Tibial artery (tissue), 4 donors: Measurements from ENCODE around the gene VAV2.

Source experiments
- DNase-seq, 2 donors: peaks; one replicate each; pipeline ENCODE4 v3.0.0-alpha.2; 2019
- H3K27ac ChIP-seq, 2 donors: fragments of 200-600 bp; sonication (generic) in 1 of 2; 1 replicate in 1 of 2; 2 replicates in 1 of 2; pipeline ENCODE4 v1.5.1; 2018 to 2019; ENCODE audit warnings: mild to moderate bottlenecking in 1 of 2
- H3K27me3 ChIP-seq, 2 donors: fragments of 200-600 bp; sonication (generic) in 1 of 2; one replicate each; pipeline versions ENCODE4 v1.5.1 to v1.6.0; 2016 to 2019
- H3K36me3 ChIP-seq, 3 donors: fragments of 200-600 bp; sonication (generic) in 2 of 3; one replicate each; pipeline ENCODE4 v1.5.1; 2016 to 2019; ENCODE audit warnings: mild to moderate bottlenecking in 2 of 3
- H3K4me1 ChIP-seq, 4 donors: fragments of 200-600 bp; sonication (generic) in 2 of 4; 1 replicate in 3 of 4; 2 replicates in 1 of 4; pipeline ENCODE4 v1.5.1; 2016 to 2019
- H3K4me3 ChIP-seq, 2 donors: fragments of 200-600 bp; sonication (generic) in 1 of 2; 1 replicate in 1 of 2; 2 replicates in 1 of 2; pipeline ENCODE4 v1.5.1; 2018 to 2019; ENCODE audit warnings: mild to moderate bottlenecking in 2 of 2
- H3K9me3 ChIP-seq, 3 donors: fragments of 200-600 bp; sonication (generic) in 1 of 3; one replicate each; pipeline ENCODE4 v1.5.1; 2016 to 2019
- CTCF ChIP-seq, 2 experiments: fragments of 200-600 bp in 1 of 2; fragments of 450-650 bp in 1 of 2; IDR thresholded peaks; one replicate each; pipeline ENCODE4 v1.5.1; 2017 to 2019; ENCODE audit warnings: antibody characterized with exemption in 2 of 2, mild to moderate bottlenecking in 1 of 2, moderate library complexity in 1 of 2
- intact Hi-C: fragments of 100-400 bp; cut with DNase I; formaldehyde crosslinking; loops from one replicate; pipeline ENCODE4 v1.15.0; 2023; ENCODE audit warnings: low total_unique reads

VAV2 gene

GRCh38 chr9:133963166-133963565 is 29.0 kb downstream of the VAV2 start:
- no peaks in the 10 kb centered on the region for H3K36me3 ChIP-seq
- TF ChIP-seq CTCF (IDR thresholded peaks at IDR 0.05) = no peak
- intact Hi-C loops = no loop called here
- H3K27ac ChIP-seq = no peak overlapping the region
- peaks cover 0 to 4% (median 0%) of the 10 kb centered on the region in 4 donors for H3K4me1 ChIP-seq
- peaks cover 0 to 8% (median 8%) of the 10 kb centered on the region in 3 donors for H3K9me3 ChIP-seq
- H3K4me3 ChIP-seq = no peak overlapping the region
- DNase-seq = no peak
- peaks cover 0 to 5% of the 10 kb centered on the region in 2 donors for H3K27me3 ChIP-seq

- Histone ChIP-seq H3K27me3 (peaks cover 0 to 5% of the 10 kb centered on the region in 2 donors), H3K27ac (no peak overlapping the region), H3K9me3 (peaks cover 0 to 8% (median 8%) of the 10 kb centered on the region in 3 donors), H3K4me1 (peaks cover 0 to 6% (median 1%) of the 10 kb centered on the region in 4 donors), H3K36me3 (no peaks in the 10 kb centered on the region), H3K4me3 (no peak overlapping the region)
- no peak for DNase-seq
- intact Hi-C loops = no loop called here
- TF ChIP-seq CTCF (IDR thresholded peaks at IDR 0.05) = no peak
Observed at GRCh38 chr9:133962341-133962740, 29.8 kb downstream of the VAV2 start.

GRCh38 chr9:133961226-133962165 is 30.6 kb downstream of the VAV2 start:
- Histone ChIP-seq H3K27ac (no peak overlapping the region), H3K9me3 (peaks cover 0 to 8% (median 8%) of the 10 kb centered on the region in 3 donors), H3K4me3 (no peak overlapping the region), H3K36me3 (no peaks in the 10 kb centered on the region), H3K27me3 (peaks cover 0 to 5% of the 10 kb centered on the region in 2 donors), H3K4me1 (peaks cover 0 to 15% (median 10%) of the 10 kb centered on the region in 4 donors)
- intact Hi-C loops = no loop called here
- no peak for DNase-seq
- TF ChIP-seq CTCF (IDR thresholded peaks at IDR 0.05) = no peak

DNA sequence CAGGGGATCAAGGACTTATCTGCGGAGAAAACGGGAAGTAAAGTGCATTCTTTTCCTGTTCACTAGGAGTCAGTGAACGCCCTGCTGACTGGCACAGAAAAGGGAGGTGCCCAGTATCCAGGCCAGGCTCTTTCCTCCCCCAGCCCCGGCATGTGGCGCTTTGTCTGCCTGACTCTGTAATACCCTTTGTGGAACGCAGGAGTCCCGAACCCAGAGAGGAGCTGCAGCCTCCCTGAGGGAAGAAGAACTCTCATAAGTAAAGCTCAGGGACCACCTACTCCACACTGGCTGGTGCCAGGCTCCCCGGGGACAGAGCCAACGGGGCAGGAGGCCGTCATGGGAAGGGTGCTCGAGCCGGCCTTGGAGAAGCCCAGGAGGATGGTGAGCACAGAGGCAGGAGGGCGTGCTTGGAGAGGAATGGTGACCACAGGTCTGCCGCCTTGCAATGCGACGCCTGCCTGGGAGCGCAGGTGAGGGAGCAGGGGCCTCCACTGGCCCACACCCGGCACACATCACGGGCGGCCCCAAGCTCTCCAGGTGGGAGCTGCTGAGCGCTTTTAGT is 31.5 kb downstream of the VAV2 start:
- H3K27me3 ChIP-seq = peaks cover 0 to 5% of the 10 kb centered on the region in 2 donors
- intact Hi-C loops = no loop called here
- TF ChIP-seq CTCF (IDR thresholded peaks at IDR 0.05) = no peak
- peak in 1 of 2 donors; percentile 54 for DNase-seq
- no peak overlapping the region for H3K27ac ChIP-seq
- peaks cover 0 to 23% (median 18%) of the 10 kb centered on the region in 4 donors for H3K4me1 ChIP-seq
- H3K9me3 ChIP-seq = peaks cover 0 to 8% (median 8%) of the 10 kb centered on the region in 3 donors
- H3K4me3 ChIP-seq = no peak overlapping the region
- H3K36me3 ChIP-seq = no peaks in the 10 kb centered on the region

DNA sequence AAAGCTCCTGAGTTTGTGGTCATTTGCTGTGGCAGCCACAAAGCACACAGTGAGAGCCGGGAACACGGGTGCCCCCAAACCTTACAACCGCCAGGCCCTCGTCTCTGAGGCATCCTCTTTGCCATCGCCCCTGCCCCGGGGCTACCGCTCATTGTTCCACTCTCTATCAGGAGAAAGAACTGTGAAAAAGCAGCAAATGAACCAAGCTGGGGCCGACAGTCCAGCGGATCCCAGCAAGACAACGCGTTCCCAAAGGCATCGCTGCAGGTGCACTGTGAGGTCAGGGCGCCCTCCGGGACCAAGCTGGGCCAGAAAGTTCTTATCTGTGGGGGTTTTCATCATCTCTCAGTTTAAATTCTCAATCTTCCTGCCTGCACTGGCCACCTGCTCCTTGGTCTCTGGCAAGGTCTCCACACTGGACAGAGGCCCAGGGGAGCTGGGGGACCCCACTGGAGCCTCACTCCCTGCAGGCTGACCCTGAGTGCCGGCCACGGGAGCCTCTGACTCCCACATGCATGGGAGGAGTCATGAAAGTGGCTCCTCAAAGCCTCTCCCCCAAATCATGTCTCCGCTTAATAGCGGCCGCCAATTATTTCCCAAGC is 32.1 kb downstream of the VAV2 start:
- no peak for TF ChIP-seq CTCF (IDR thresholded peaks at IDR 0.05)
- H3K27ac ChIP-seq = no peak overlapping the region
- intact Hi-C loops = no loop called here
- H3K36me3 ChIP-seq = no peaks in the 10 kb centered on the region
- H3K27me3 ChIP-seq = peaks cover 0 to 5% of the 10 kb centered on the region in 2 donors
- DNase-seq = no peak
- H3K4me3 ChIP-seq = no peak overlapping the region
- H3K4me1 ChIP-seq = peaks cover 0 to 24% (median 18%) of the 10 kb centered on the region in 4 donors
- peaks cover 0 to 8% (median 8%) of the 10 kb centered on the region in 3 donors for H3K9me3 ChIP-seq
